ENCODE data around the gene PLCE1. TPM values are rescaled to one million over a fixed set of nuclear protein-coding genes. Genes with fewer than 3 reads are reported as not detected.

The PLCE1 gene
- polyA plus RNA-seq, 1 experiment = 3.3 TPM

DNA sequence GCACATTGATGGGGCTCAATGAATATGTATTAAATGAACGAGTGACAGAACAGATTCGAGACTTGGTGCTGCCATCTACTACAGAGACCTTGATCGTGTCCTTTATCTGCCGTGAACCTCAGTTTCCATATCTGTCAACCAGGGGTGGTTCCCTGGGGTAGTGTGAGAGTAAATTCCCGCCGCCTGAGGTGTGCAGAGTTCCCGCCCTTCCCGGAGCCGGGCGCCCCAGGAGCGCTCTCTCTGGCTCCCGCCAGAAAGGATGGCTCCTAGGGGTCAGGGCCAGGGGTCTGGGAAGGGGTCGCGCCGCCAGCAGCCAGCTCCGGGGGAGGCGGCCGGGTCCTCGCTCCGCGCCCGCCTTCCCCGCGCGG, 333 bp upstream of the PLCE1 start:
- Histone ChIP-seq H3K4me3 (ENCODE audit: low read depth, low read length) (peak overlapping the region; percentile 70), H3K36me3 (ENCODE audit: control insufficient read depth, insufficient read depth, low read length) (no peaks in the 10 kb centered on the region), H3K27me3 (ENCODE audit: control insufficient read depth, insufficient read depth, low read length) (no peaks in the 10 kb centered on the region)
- ChIA-PET CTCF (interaction anchor here (0.8 kb wide), 1 partner anchor 35 kb away, joined by 3 read pairs; no protein-coding TSS in a partner anchor), POLR2A (no interaction called here)
- no peak for DNase-seq (ENCODE audit: low read depth)
- TF ChIP-seq CTCF (IDR thresholded peaks at IDR 0.05; ENCODE audit: insufficient read depth, low read depth, low read length) = no peak

GRCh38 chr10:93994438-93994801, 689 bp downstream of the PLCE1 start:
- H3K36me3 ChIP-seq (ENCODE audit: control insufficient read depth, insufficient read depth, low read length) = no peaks in the 10 kb centered on the region
- POLR2A ChIA-PET = no interaction called here
- TF ChIP-seq CTCF (IDR thresholded peaks at IDR 0.05; ENCODE audit: insufficient read depth, low read depth, low read length) = no peak

GRCh38 chr10:93995182-93995581, 1.5 kb downstream of the PLCE1 start:
- ChIA-PET POLR2A (no interaction called here), CTCF (no interaction called here)
- no peak overlapping the region for H3K4me3 ChIP-seq (ENCODE audit: low read depth, low read length)
- TF ChIP-seq CTCF (IDR thresholded peaks at IDR 0.05; ENCODE audit: insufficient read depth, low read depth, low read length) = no peak
- DNase-seq (ENCODE audit: low read depth) = no peak
- no peaks in the 10 kb centered on the region for H3K27me3 ChIP-seq (ENCODE audit: control insufficient read depth, insufficient read depth, low read length)
- H3K36me3 ChIP-seq (ENCODE audit: control insufficient read depth, insufficient read depth, low read length) = no peaks in the 10 kb centered on the region

More at GRCh38 chr10:93994438-93994801, 689 bp downstream of the PLCE1 start:
- H3K4me3 ChIP-seq (ENCODE audit: low read depth, low read length) = peak overlapping the region; percentile 70
- CTCF ChIA-PET = interaction anchor here (0.8 kb wide), 2 partner anchors 34 to 78 kb away, joined by 3 read pairs; no protein-coding TSS in a partner anchor
- DNase-seq (ENCODE audit: low read depth) = no peak
- no peaks in the 10 kb centered on the region for H3K27me3 ChIP-seq (ENCODE audit: control insufficient read depth, insufficient read depth, low read length)

DNA sequence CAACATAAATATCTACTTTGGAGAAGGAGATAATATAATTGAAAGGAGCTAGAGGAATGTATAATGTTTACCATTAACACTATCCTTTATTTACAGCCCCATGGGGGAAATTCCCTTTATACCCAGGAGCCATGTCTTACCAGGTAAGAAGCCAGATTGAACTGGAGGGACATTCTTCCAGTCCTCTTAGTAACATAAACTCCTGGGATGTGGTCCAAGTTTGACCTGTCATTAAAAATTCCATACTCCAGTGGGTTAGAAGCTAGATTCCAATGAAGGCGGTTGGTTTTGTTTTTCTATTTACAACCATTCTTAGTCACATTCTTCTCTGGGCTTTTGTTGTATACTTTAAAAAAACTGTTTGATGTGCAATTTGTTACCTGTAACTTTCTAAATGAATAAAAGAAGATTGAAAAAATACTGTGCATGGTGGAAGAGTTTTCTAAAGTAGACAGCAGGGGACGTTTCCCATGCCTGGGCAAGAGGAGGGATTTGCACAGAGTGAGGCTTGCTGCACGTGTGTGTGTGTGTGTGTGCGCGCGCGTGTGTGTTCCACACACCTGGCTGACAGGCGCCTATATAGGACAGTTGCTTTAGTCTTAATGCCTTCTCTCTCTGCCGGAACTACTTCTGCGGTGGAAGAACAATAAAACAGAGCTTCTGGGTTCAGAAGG, 2.0 kb downstream of the PLCE1 start:
- no peak for TF ChIP-seq CTCF (IDR thresholded peaks at IDR 0.05; ENCODE audit: insufficient read depth, low read depth, low read length)
- ChIA-PET CTCF (interaction anchor here (1.4 to 2.0 kb wide), 2 partner anchors 78 to 324 kb away, joined by 4 to 6 read pairs; no protein-coding TSS in a partner anchor), POLR2A (no interaction called here)
- Histone ChIP-seq H3K4me3 (ENCODE audit: low read depth, low read length) (no peak overlapping the region), H3K36me3 (ENCODE audit: control insufficient read depth, insufficient read depth, low read length) (no peaks in the 10 kb centered on the region), H3K27me3 (ENCODE audit: control insufficient read depth, insufficient read depth, low read length) (no peaks in the 10 kb centered on the region)
- no peak for DNase-seq (ENCODE audit: low read depth)

DNA sequence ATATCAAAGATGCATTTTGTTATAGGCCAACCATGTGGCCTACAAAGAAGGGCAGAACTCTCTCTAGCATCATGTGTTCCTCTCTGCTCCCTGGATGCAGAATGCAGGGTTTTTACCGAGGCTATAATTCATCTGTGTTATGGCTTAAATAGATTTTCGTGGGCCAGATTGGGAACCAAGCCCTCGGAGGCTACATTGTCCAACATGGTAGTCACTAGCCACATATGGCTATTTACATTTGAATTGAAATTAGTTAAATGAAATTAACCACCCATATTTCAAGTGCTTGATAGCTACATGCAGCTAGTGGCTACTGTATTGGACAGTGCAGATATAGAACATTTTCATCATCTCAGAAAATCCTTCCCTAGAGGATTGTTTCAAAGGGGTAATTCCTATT, 2.8 kb downstream of the PLCE1 start:
- ChIA-PET CTCF (interaction anchor here (1.4 to 2.0 kb wide), 3 partner anchors 10 to 324 kb away, joined by 4 to 6 read pairs (median 5); no protein-coding TSS in a partner anchor), POLR2A (no interaction called here)
- Histone ChIP-seq H3K27me3 (ENCODE audit: control insufficient read depth, insufficient read depth, low read length) (no peaks in the 10 kb centered on the region), H3K4me3 (ENCODE audit: low read depth, low read length) (no peak overlapping the region), H3K36me3 (ENCODE audit: control insufficient read depth, insufficient read depth, low read length) (no peaks in the 10 kb centered on the region)
- DNase-seq (ENCODE audit: low read depth) = no peak
- TF ChIP-seq CTCF (IDR thresholded peaks at IDR 0.05; ENCODE audit: insufficient read depth, low read depth, low read length) = no peak
